ENCODE measurements around the gene PPP4R2. TPM values are rescaled to one million over a fixed set of nuclear protein-coding genes. Genes with fewer than 3 reads are reported as not detected.

The PPP4R2 gene
- polyA plus RNA-seq, 1 donor from 2014 or later: 37.6 TPM

DNA sequence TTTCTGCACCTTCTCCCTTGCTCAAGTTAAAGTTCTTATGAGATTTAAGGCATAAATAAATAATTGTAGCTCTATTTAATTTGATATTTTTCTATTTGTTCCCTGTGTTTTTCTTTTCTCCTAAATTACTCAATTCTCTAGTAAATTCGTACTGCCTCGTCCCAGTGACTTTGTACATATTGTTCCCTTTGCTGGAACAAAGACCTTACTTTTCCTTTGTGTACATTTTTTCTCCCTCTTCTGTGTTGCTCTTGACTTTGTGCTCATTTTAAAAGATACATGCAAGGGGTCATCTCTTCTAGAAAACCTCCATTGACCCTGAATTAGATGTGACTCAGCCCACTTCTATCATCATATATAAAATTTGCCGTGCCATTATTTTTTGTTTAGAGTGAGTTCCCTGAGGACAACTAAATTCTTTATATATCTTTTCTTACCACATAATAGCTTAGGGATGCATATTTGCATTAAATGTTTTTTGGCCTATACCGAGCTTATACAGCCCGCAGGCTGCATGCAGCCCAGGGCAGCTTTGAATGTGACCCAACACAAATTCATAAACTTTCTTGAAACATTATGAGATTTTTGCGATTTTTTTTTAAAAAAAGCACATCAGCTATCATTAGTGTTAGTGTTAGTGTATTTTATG, 29.6 kb downstream of the PPP4R2 start:
- peaks cover 5% of the 10 kb centered on the region for H3K36me3 Mint-ChIP-seq
- H3K9me3 Mint-ChIP-seq: no peaks in the 10 kb centered on the region
- H3K27ac Mint-ChIP-seq: peak overlapping the region in 1 of 3 donors; percentile 25
- H3K4me3 Mint-ChIP-seq: no peak overlapping the region
- H3K27me3 Mint-ChIP-seq: no peaks in the 10 kb centered on the region
- peaks cover 44 to 57% (median 48%) of the 10 kb centered on the region in 3 donors for H3K4me1 Mint-ChIP-seq

DNA sequence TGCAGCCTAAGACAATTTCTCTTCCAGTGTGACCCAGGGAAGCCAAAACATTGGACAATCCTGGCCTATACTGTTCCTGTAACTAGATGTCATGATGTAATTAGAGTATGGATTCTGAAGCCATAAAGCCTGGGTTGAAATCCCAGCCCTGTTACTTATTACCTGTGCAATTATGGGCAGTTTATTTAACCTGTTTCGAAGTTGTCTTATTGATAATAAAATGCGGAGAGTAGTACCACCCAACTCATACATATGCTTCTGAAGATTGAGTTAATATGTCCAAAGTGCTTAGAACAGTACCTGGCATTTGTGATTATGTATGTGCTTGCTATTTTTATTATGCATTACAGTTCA, 30.1 kb downstream of the PPP4R2 start:
- Mint-ChIP-seq H3K4me3 (no peak overlapping the region), H3K27ac (peak overlapping the region in 1 of 3 donors; percentile 25)

DNA sequence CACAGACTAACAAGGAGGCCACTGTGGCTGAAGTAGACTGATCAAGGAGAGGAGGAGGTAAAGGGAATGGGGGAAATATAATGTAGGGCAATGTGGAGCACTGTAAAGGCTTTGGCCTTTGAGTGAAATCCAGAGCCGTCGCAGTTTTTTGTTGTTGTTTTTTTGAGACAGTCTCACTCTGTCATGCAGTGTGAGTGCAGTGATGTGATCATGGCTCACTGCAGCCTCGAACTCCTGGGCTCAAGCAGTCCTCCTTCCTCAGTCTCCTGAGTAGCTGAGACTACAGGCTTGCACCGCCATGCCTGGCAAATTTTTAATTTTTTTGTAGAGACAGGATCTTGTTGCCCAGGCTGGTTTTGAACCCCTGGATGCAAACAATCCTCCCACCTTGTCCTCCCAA, 32.2 kb downstream of the PPP4R2 start:
- Mint-ChIP-seq H3K9me3 (no peaks in the 10 kb centered on the region), H3K36me3 (peaks cover 9% of the 10 kb centered on the region), H3K27me3 (no peaks in the 10 kb centered on the region), H3K4me1 (peaks cover 43 to 66% (median 44%) of the 10 kb centered on the region in 3 donors), H3K27ac (peak overlapping the region in 1 of 3 donors; percentile 41), H3K4me3 (peak overlapping the region in 1 of 4 donors; percentile 18)

More for the DNA sequence above, 30.1 kb downstream of the PPP4R2 start:
- Mint-ChIP-seq H3K36me3 (peaks cover 5% of the 10 kb centered on the region), H3K9me3 (no peaks in the 10 kb centered on the region), H3K27me3 (no peaks in the 10 kb centered on the region), H3K4me1 (peaks cover 44 to 57% (median 45%) of the 10 kb centered on the region in 3 donors)

DNA sequence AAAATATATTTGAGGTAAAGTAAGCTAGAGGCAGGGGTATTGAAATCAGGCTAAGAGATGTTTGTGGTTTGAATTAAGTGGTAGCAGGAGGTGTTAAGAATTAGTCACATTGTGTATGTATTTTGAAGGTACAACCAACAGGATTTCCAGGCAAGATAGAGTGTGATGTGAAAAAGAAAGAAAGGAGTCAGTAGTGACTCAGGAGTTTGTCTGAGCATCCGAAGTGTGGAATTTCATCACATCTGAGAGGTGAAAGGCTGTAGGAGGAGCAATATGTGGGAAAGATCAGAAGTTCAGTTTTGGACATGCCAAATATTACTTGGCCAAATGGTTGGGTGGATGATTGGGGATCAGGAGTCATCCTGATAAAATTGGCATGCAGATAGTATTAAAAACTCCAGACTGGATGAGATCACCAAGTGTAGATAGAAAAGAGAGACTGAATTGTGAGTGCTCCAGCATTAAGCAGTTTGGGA, 32.7 kb downstream of the PPP4R2 start:
- no peaks in the 10 kb centered on the region for H3K9me3 Mint-ChIP-seq
- H3K36me3 Mint-ChIP-seq: peaks cover 9% of the 10 kb centered on the region
- peaks cover 47 to 67% (median 49%) of the 10 kb centered on the region in 3 donors for H3K4me1 Mint-ChIP-seq
- peak overlapping the region in 2 of 3 donors; percentile 3 to 46 for H3K27ac Mint-ChIP-seq
- no peaks in the 10 kb centered on the region for H3K27me3 Mint-ChIP-seq
- peak overlapping the region in 1 of 4 donors; percentile 70 for H3K4me3 Mint-ChIP-seq

DNA sequence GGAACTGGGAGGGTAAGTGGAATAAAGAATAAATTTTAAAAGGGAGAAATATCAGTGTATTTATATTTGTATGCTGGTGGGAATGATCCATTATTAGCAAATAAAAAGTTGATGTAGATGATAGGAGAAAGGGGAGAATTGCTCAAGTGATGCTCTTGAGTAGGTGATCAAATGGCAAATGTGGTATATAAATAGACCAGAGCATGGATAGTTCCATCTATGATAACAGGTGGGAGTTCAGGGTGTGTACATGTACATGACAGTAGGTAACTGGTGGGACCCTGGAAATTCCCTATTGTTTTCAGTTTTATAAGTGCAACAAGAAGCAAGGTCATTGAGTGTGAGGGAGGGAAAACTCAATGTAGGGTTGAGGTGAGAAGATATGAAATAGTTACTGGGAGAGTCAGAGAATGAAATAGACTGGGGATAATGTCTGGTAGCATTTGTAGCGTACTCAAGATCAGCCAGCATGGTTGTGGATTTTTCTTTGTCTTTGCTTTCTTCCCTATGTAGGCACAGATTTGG, 33.5 kb downstream of the PPP4R2 start:
- Mint-ChIP-seq H3K27ac (peak overlapping the region in 1 of 3 donors; percentile 3), H3K4me3 (peak overlapping the region in 2 of 4 donors; percentile 10 to 70), H3K27me3 (no peaks in the 10 kb centered on the region), H3K9me3 (no peaks in the 10 kb centered on the region), H3K36me3 (peaks cover 9% of the 10 kb centered on the region), H3K4me1 (peaks cover 43 to 60% (median 50%) of the 10 kb centered on the region in 3 donors)

DNA sequence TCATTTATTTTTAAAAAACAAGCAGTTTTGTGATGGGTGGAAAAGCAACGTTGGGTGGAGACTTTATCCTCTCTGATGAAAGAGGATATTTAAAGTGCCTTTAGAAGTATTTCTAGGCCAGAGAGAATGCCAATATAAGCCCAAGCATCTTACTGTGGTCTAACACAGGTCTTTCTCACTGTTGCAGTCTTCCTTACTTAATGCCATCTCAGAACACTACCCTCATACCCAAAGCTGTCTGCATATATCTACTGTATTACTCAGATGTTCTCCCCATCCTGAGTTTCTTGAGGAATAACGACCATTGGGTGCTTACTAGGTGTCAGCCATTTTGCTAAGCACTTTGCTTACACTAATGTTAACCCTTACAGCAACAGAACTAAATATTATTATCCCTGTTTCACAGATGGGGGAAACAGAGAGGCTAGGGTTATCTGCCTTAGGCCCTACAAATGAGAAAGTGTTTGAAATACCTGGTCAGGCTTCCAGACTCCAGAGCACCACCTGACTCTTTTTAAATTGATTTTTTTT, 35.0 kb downstream of the PPP4R2 start:
- Mint-ChIP-seq H3K4me3 (no peak overlapping the region), H3K9me3 (no peaks in the 10 kb centered on the region), H3K4me1 (peaks cover 44 to 55% (median 48%) of the 10 kb centered on the region in 3 donors), H3K27me3 (no peaks in the 10 kb centered on the region), H3K27ac (no peak overlapping the region), H3K36me3 (peaks cover 7% of the 10 kb centered on the region)

DNA sequence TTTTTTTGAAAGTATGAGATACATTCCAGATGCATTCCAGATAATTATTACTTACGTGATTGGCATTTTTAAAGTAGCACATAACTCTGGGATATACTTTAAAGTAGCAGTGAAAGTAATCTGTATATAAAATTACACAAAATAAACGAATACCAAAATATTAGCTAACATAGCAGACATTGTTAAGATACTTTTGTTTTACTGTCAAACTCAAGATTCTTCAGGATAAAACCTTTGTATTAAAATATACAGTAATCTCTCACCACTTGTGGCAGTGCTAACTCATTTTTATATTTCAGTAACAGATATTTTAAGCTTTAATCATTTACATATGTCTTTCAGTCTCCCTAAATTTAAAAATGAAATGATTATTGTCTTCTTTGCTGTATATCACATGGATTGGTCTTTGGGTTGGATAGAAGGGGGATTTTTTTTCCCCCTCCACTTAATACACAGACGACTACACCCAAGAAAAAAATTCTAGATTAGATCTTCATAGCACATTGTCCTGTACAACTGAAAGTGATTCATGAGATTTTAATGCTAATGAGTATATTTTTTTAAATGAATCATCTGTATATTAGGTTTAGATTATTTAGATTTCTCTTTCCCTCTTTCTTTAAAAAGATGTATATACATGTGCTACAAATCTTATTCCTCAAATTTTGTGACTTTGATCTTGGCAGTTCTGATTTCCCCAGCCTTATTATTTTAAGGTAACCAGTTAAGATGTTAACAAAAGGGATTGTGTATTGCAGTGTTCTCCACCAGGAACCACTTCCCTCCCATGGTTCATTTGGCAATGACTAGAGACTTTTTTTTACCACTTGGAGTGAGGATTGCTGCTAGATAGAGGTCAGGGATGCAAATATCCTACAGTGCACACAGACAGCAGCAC, 40.3 kb downstream of the PPP4R2 start:
- Mint-ChIP-seq H3K27me3 (no peaks in the 10 kb centered on the region), H3K9me3 (no peaks in the 10 kb centered on the region), H3K4me1 (peaks cover 33 to 57% (median 48%) of the 10 kb centered on the region in 3 donors), H3K27ac (peak overlapping the region in 1 of 3 donors; percentile 45), H3K36me3 (peaks cover 4% of the 10 kb centered on the region), H3K4me3 (no peak overlapping the region)

DNA sequence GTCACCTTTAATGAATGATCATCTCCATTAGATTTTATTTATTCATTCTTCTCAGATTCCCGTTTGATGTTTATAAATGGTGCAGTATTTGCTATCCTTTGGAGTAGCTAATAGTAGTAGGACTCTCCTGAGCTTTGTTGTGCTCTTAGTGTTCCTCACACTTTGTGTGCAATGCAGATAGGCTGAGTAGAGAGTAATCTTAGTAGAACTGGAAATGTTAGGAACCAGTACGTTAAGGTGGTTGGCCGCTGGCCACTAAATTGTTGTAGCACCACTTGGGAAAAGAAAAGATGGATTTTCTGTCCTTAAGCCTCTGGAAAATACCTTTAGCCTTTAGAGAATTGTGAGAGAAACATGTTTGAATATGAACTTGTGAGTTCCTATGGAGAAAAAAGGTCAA, 44.9 kb downstream of the PPP4R2 start:
- Mint-ChIP-seq H3K4me1 (peaks cover 31 to 45% (median 41%) of the 10 kb centered on the region in 3 donors), H3K9me3 (no peaks in the 10 kb centered on the region), H3K27me3 (no peaks in the 10 kb centered on the region), H3K4me3 (no peak overlapping the region), H3K27ac (no peak overlapping the region), H3K36me3 (no peaks in the 10 kb centered on the region)

DNA sequence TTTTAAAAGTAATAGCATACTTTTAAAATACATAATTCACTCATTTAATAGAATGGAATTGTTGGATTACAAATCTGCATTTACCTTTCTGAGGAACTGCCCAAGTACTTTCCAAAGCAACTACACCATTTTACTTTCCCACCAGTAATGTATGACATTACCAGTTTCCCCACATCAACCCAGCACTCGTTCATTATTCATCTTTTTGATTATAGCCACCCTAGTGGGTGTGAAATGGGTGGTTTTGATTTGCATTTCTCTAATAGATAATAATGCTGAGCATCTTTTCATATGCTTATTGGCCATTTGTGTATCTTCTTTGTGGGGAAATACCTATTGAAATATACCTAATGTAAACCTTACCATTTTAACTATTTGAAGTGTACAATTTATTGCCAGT, 46.8 kb downstream of the PPP4R2 start:
- Mint-ChIP-seq H3K27ac (peak overlapping the region in 1 of 3 donors; percentile 16), H3K4me1 (peaks cover 28 to 32% (median 29%) of the 10 kb centered on the region in 3 donors), H3K27me3 (no peaks in the 10 kb centered on the region), H3K4me3 (no peak overlapping the region), H3K9me3 (no peaks in the 10 kb centered on the region), H3K36me3 (no peaks in the 10 kb centered on the region)

DNA sequence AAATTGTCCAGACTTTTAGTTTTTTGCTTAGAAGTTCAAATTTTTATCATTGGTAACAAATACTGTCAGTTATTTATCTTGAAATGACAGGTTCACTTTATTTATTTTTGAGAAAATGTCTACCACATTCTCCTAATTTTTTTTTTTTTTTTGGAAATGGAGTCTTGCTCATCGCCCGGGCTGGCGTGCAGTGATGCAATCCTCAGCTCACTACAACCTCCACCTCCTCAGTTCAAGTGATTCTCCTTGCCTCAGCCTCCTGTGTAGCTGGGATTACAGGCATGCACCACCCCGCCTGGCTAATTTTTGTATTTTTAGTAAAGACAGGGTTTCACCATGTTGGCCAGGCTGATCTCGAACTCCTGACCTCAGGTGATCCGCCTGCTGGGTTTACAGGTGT, 48.8 kb downstream of the PPP4R2 start:
- peaks cover 24 to 32% (median 26%) of the 10 kb centered on the region in 3 donors for H3K4me1 Mint-ChIP-seq
- H3K27ac Mint-ChIP-seq: no peak overlapping the region
- H3K9me3 Mint-ChIP-seq: no peaks in the 10 kb centered on the region
- H3K27me3 Mint-ChIP-seq: no peaks in the 10 kb centered on the region
- H3K4me3 Mint-ChIP-seq: no peak overlapping the region
- no peaks in the 10 kb centered on the region for H3K36me3 Mint-ChIP-seq

DNA sequence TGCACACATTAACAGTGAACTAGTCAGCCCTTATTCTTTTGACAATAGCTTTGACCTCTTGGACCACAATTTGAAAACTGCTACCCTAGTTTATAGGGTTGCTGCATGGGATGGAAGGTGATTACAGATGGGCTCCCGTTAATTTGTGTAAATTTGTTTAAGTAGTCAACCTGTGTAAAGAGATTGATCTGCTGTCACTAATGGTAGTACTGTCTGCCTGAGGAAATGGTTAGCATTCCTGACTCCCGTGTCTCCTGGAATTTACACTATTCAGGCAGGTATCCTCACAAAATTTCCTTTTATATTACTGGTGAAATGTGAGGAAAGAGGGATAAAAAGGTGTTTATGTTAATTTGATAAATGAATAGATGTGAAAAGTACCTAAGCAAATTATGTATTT, 49.6 kb downstream of the PPP4R2 start:
- H3K9me3 Mint-ChIP-seq: no peaks in the 10 kb centered on the region
- peak overlapping the region in 1 of 3 donors; percentile 41 for H3K27ac Mint-ChIP-seq
- H3K4me3 Mint-ChIP-seq: no peak overlapping the region
- no peaks in the 10 kb centered on the region for H3K36me3 Mint-ChIP-seq
- no peaks in the 10 kb centered on the region for H3K27me3 Mint-ChIP-seq
- peaks cover 19 to 30% (median 23%) of the 10 kb centered on the region in 3 donors for H3K4me1 Mint-ChIP-seq

DNA sequence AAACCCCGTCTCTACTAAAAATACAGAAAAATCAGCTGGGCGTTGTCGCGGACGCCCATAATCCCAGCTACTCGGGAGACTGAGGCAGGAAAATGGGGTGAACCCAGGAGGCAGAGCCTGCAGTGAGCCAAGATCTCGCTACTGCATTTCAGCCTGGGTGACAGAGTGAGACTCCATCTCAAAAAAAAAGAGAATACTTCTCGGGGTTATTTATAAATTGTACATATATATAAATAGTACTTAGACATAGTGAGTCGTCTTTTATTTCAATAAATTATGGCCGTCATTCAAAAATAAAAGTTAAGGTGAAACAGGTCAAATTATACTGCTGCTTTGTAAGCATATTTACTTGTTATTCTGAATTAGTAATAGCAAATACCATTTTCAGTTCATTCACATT, 52.7 kb downstream of the PPP4R2 start:
- Mint-ChIP-seq H3K27ac (no peak overlapping the region), H3K9me3 (no peaks in the 10 kb centered on the region), H3K27me3 (no peaks in the 10 kb centered on the region), H3K4me1 (peaks cover 5 to 15% (median 8%) of the 10 kb centered on the region in 3 donors), H3K36me3 (no peaks in the 10 kb centered on the region), H3K4me3 (no peak overlapping the region)

DNA sequence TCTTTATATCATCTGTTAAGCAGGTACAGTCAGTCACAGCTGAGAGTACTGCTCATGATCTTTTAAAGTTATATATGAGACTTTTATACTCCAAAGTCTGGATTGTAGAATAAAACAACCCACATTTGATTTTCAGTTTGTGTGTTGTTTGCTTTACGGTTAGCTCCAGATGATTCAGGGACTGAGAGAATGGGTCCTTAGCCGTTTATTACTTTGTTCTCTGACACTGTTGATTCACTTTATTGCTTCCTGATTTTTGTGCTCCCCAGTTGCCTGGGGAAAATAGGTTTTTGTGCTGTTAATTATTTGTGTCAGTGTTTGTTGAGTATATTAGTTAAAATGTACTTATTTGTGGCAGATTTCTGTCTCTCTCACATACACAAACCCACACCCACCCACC, 56.2 kb downstream of the PPP4R2 start:
- Mint-ChIP-seq H3K9me3 (no peaks in the 10 kb centered on the region), H3K4me1 (peaks cover 4 to 13% (median 7%) of the 10 kb centered on the region in 3 donors), H3K36me3 (no peaks in the 10 kb centered on the region), H3K4me3 (no peak overlapping the region), H3K27me3 (no peaks in the 10 kb centered on the region), H3K27ac (no peak overlapping the region)

DNA sequence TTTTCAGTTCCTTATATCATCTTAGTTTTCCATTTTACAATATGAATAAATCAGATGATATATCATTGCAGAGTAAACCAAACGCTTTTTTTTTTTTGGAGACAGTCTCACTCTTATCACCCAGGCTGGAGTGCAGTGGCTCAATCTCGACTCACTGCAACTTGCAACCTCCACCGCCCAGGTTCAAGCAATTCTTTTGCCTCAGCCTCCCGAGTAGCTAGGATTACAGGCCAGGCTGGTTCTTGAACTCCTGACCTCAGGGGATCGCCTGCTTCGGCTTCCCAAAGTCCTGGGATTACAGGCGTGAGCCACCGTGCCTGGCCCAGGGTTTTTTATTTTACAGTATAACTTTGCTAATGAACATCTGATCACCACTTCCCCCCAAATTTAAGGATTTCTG, 59.0 kb downstream of the PPP4R2 start:
- Mint-ChIP-seq H3K36me3 (no peaks in the 10 kb centered on the region), H3K27ac (no peak overlapping the region), H3K27me3 (no peaks in the 10 kb centered on the region), H3K4me1 (peaks cover 6 to 13% (median 9%) of the 10 kb centered on the region in 3 donors), H3K9me3 (no peaks in the 10 kb centered on the region), H3K4me3 (no peak overlapping the region)

Data from IgD-negative memory B cell (primary cell).